HCT116 (cell line): ENCODE results near the gene OLFML1. TPM values are rescaled to one million over a fixed set of nuclear protein-coding genes. Genes with fewer than 3 reads are reported as not detected.

ENCODE experiments used
- ATAC-seq: fragments of 200-7000 bp; cut with Tn5 transposase; 2 replicates; pipeline ENCODE4 v1.9.1; 2020; ENCODE audit warnings: mild to moderate bottlenecking, moderate library complexity
- BruUV-seq: library from RNA; stranded (reverse); fragments of 400-500 nt; replicated peaks from 2 replicates; lab custom pipeline; 2021; lab: Mats Ljungman, UMichigan
- CTCF ChIA-PET: fragments of 300-600 bp; sonication (Branson Sonifier 250); formaldehyde crosslinking; loops from one replicate; lab custom pipeline; 2021; ENCODE audit warnings: antibody characterized with exemption; lab: Charles Lee
- POLR2A ChIA-PET: fragments of 300-600, 350-600 bp; sonication (Branson Sonifier 250); formaldehyde crosslinking; loops from one replicate; lab custom pipeline; 2021; ENCODE audit warnings: antibody characterized with exemption; lab: Charles Lee
- RAD21 ChIA-PET, 2 experiments: fragments of 300-600 bp; sonication (Branson Sonifier 250); formaldehyde crosslinking; loops; one replicate each; lab custom pipeline; 2023; ENCODE audit warnings: low total read pairs in 2 of 2; ENCODE audit not compliant: uncharacterized antibody in 2 of 2, unreplicated experiment in 2 of 2, low non-redundant PET in 1 of 2; lab: Charles Lee
- DNase-seq: peaks from one replicate; pipeline ENCODE4 v3.0.0-alpha.2; 2010; ENCODE audit warnings: low read depth, low spot score
- H2AFZ ChIP-seq: fragments of 200-600 bp; shearing (Covaris generic), sonication (generic); 2 replicates; pipeline ENCODE4 v1.6.1; 2017; ENCODE audit warnings: low read depth, mixed run types, mixed read lengths, antibody characterized with exemption, low read length; ENCODE audit not compliant: poor library complexity, severe bottlenecking
- H3K27ac ChIP-seq: 2 replicates; pipeline ENCODE4 v1.5.1; 2012; ENCODE audit warnings: low read depth, low read length
- H3K27me3 ChIP-seq: fragments of 200-600 bp; sonication (generic); 2 replicates; pipeline ENCODE4 v1.6.1; 2016; ENCODE audit warnings: mixed run types, low read length, mixed read lengths; ENCODE audit not compliant: insufficient read depth
- H3K36me3 ChIP-seq, 2 experiments: fragments of 200-500 bp in 1 of 2; fragments of 200-600 bp in 1 of 2; sonication (Bioruptor generic) in 1 of 2; sonication (generic) in 1 of 2; 2 replicates each; pipeline versions ENCODE4 v1.5.1 to v1.6.1; 2014 to 2016; ENCODE audit warnings: low read length in 2 of 2, inconsistent platforms in 1 of 2, mixed read lengths in 1 of 2, mixed run types in 1 of 2; ENCODE audit not compliant: insufficient read depth in 2 of 2, control insufficient read depth in 1 of 2
- H3K4me1 ChIP-seq, 2 experiments: fragments of 200-600 bp in 1 of 2; sonication (generic) in 1 of 2; 2 replicates each; pipeline versions ENCODE4 v1.5.1 to v1.6.1; 2012 to 2017; ENCODE audit warnings: low read length in 2 of 2, inconsistent platforms in 1 of 2, mild to moderate bottlenecking in 1 of 2, mixed read lengths in 1 of 2, mixed run types in 1 of 2, moderate library complexity in 1 of 2; ENCODE audit not compliant: insufficient read depth in 2 of 2, control insufficient read depth in 1 of 2
- H3K4me2 ChIP-seq: fragments of 200-600 bp; sonication (generic); 2 replicates; pipeline ENCODE4 v1.6.1; 2017; ENCODE audit warnings: mixed run types, low read length, mixed read lengths
- H3K4me3 ChIP-seq, 2 experiments: fragments of 200-600 bp in 1 of 2; sonication (generic) in 1 of 2; replicated peaks in 1 of 2; 2 replicates each; pipeline ENCODE4 v1.5.1; 2011 to 2016; ENCODE audit warnings: low read length in 2 of 2, control low read depth in 1 of 2, low read depth in 1 of 2, mild to moderate bottlenecking in 1 of 2, mixed read lengths in 1 of 2, mixed run types in 1 of 2
- H3K79me2 ChIP-seq: fragments of 200-600 bp; sonication (generic); 2 replicates; pipeline ENCODE4 v1.6.1; 2017; ENCODE audit warnings: mild to moderate bottlenecking, mixed run types, low read length, moderate library complexity, mixed read lengths; ENCODE audit not compliant: insufficient read depth
- H3K9ac ChIP-seq: fragments of 200-600 bp; sonication (generic); 2 replicates; pipeline ENCODE4 v1.6.1; 2016; ENCODE audit warnings: low read length, mixed read lengths
- H3K9me2 ChIP-seq: fragments of 200-600 bp; sonication (generic), shearing (Covaris generic); 2 replicates; pipeline ENCODE4 v1.6.1; 2017; ENCODE audit warnings: mixed run types, mild to moderate bottlenecking, moderate library complexity; ENCODE audit not compliant: insufficient read depth
- H3K9me3 ChIP-seq, 2 experiments: fragments of 200-500 bp in 1 of 2; fragments of 200-600 bp in 1 of 2; sonication (Bioruptor generic) in 1 of 2; sonication (generic) in 1 of 2; 2 replicates each; pipeline ENCODE4 v1.6.1; 2014 to 2017; ENCODE audit warnings: low read length in 2 of 2, mixed read lengths in 2 of 2, inconsistent platforms in 1 of 2, low read depth in 1 of 2, mild to moderate bottlenecking in 1 of 2, mixed run types in 1 of 2, moderate library complexity in 1 of 2; ENCODE audit not compliant: control insufficient read depth in 1 of 2, insufficient read depth in 1 of 2
- H4K20me1 ChIP-seq: fragments of 200-600 bp; sonication (generic), shearing (Covaris generic); 2 replicates; pipeline ENCODE4 v1.6.1; 2017; ENCODE audit warnings: mixed run types, mild to moderate bottlenecking, moderate library complexity; ENCODE audit not compliant: insufficient read depth
- CTCF ChIP-seq, 3 experiments: fragments of 200-600 bp in 1 of 3; sonication (generic) in 1 of 3; IDR thresholded peaks in 2 of 3; conservative IDR thresholded peaks in 1 of 3; 2 replicates each; pipeline ENCODE4 v1.5.1; 2012 to 2017; ENCODE audit warnings: low read depth in 2 of 3, low read length in 2 of 3, antibody characterized with exemption in 1 of 3, borderline replicate concordance in 1 of 3, control low read depth in 1 of 3, mild to moderate bottlenecking in 1 of 3, mixed read lengths in 1 of 3, mixed run types in 1 of 3, moderate library complexity in 1 of 3; ENCODE audit not compliant: insufficient read depth in 1 of 3
- EGR1 ChIP-seq: IDR thresholded peaks from 2 replicates; pipeline ENCODE4 v1.6.1; 2012; ENCODE audit warnings: low read depth
- ELF1 ChIP-seq: IDR thresholded peaks from 2 replicates; pipeline ENCODE4 v1.6.1; 2012; ENCODE audit warnings: low read depth, borderline replicate concordance
- EZH2 ChIP-seq: fragments of 200-600 bp; sonication (generic); IDR thresholded peaks from 2 replicates; pipeline ENCODE4 v1.6.1; 2017; ENCODE audit warnings: antibody characterized with exemption, mixed run types
- EZH2phosphoT487 ChIP-seq: fragments of 200-600 bp; IDR thresholded peaks from 2 replicates; pipeline ENCODE4 v1.6.1; 2018; ENCODE audit warnings: antibody characterized with exemption, borderline replicate concordance
- FOSL1 ChIP-seq: IDR thresholded peaks from 2 replicates; pipeline ENCODE4 v1.6.1; 2012; ENCODE audit warnings: low read depth
- JUND ChIP-seq: IDR thresholded peaks from 2 replicates; pipeline ENCODE4 v1.6.1; 2012
- POLR2A ChIP-seq: IDR thresholded peaks from 2 replicates; pipeline ENCODE4 v1.7.0; 2011; ENCODE audit warnings: borderline replicate concordance; ENCODE audit not compliant: insufficient read depth, insufficient read length; ENCODE audit errors: extremely low read depth
- RAD21 ChIP-seq: IDR thresholded peaks from 2 replicates; pipeline ENCODE4 v1.6.1; 2012; ENCODE audit warnings: low read depth, mild to moderate bottlenecking
- SIN3A ChIP-seq: IDR thresholded peaks from 2 replicates; pipeline ENCODE4 v1.6.1; 2012; ENCODE audit warnings: low read depth
- TCF7L2 ChIP-seq: IDR thresholded peaks from 2 replicates; pipeline ENCODE4 v1.7.0; 2011; ENCODE audit warnings: borderline replicate concordance, inconsistent platforms; ENCODE audit not compliant: insufficient read depth, insufficient read length; ENCODE audit errors: extremely low read depth
- YY1 ChIP-seq: IDR thresholded peaks from 2 replicates; pipeline ENCODE4 v1.6.1; 2011; ENCODE audit warnings: low read length, low read depth, moderate library complexity, mild to moderate bottlenecking; ENCODE audit not compliant: insufficient replicate concordance; ENCODE audit errors: extremely low read depth
- ZFX ChIP-seq: fragments of 450-650 bp; IDR thresholded peaks from 2 replicates; pipeline ENCODE4 v1.6.1; 2017
- ZNF274 ChIP-seq: fragments of 200-500 bp; sonication (Bioruptor generic); IDR thresholded peaks from 2 replicates; pipeline ENCODE4 v1.6.1; 2014; ENCODE audit warnings: mild to moderate bottlenecking, low read depth, low read length, inconsistent platforms
- intact Hi-C: fragments of 100-400 bp; cut with micrococcal nuclease; formaldehyde crosslinking; loops from 2 replicates; pipeline ENCODE4 v1.10.0; 2022
- total RNA-seq: library from RNA; stranded (reverse); gene quantifications from one replicate; pipeline ENCODE4 v1.2.1, GENCODE V29; 2021; ENCODE audit not compliant: unreplicated experiment
- TF ChIP-seq, protein P1 (sequence below): IDR thresholded peaks from 2 replicates; pipeline ENCODE4 v1.6.1; 2012
- TF ChIP-seq, protein P2 (sequence below): IDR thresholded peaks from 2 replicates; pipeline ENCODE4 v1.6.1; 2012; ENCODE audit warnings: low read depth

The OLFML1 gene
- total RNA-seq, 1 experiment from 2014 or later = not detected

- TF ChIP-seq ZNF274 (no peak), SIN3A (no peak), TCF7L2 (no peak), EZH2 (no peak), ELF1 (no peak), JUND (no peak), EGR1 (no peak), FOSL1 (no peak), YY1 (no peak), ZFX (no peak), EZH2phosphoT487 (no peak), CTCF (IDR thresholded peaks at IDR 0.05 in 2 of 3, conservative IDR thresholded peaks at IDR 0.05 in 1 of 3; ENCODE audit: borderline replicate concordance in 1 of 3, insufficient read depth in 1 of 3, low read depth in 2 of 3, low read length in 2 of 3) (no peak), POLR2A (no peak), RAD21 (no peak)
- TF ChIP-seq, protein P1, sequence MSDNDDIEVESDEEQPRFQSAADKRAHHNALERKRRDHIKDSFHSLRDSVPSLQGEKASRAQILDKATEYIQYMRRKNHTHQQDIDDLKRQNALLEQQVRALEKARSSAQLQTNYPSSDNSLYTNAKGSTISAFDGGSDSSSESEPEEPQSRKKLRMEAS = no peak
- TF ChIP-seq, protein P2, sequence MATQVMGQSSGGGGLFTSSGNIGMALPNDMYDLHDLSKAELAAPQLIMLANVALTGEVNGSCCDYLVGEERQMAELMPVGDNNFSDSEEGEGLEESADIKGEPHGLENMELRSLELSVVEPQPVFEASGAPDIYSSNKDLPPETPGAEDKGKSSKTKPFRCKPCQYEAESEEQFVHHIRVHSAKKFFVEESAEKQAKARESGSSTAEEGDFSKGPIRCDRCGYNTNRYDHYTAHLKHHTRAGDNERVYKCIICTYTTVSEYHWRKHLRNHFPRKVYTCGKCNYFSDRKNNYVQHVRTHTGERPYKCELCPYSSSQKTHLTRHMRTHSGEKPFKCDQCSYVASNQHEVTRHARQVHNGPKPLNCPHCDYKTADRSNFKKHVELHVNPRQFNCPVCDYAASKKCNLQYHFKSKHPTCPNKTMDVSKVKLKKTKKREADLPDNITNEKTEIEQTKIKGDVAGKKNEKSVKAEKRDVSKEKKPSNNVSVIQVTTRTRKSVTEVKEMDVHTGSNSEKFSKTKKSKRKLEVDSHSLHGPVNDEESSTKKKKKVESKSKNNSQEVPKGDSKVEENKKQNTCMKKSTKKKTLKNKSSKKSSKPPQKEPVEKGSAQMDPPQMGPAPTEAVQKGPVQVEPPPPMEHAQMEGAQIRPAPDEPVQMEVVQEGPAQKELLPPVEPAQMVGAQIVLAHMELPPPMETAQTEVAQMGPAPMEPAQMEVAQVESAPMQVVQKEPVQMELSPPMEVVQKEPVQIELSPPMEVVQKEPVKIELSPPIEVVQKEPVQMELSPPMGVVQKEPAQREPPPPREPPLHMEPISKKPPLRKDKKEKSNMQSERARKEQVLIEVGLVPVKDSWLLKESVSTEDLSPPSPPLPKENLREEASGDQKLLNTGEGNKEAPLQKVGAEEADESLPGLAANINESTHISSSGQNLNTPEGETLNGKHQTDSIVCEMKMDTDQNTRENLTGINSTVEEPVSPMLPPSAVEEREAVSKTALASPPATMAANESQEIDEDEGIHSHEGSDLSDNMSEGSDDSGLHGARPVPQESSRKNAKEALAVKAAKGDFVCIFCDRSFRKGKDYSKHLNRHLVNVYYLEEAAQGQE = no peak
- DNase-seq = no peak
- Histone ChIP-seq H3K79me2 (no peaks in the 10 kb centered on the region), H3K4me3 (no peak overlapping the region), H3K27me3 (peaks cover 7% of the 10 kb centered on the region; the same call in 1 of the 2 replicates), H3K9me2 (no peaks in the 10 kb centered on the region), H2AFZ (no peak overlapping the region), H3K36me3 (no peaks in the 10 kb centered on the region), H3K9me3 (no peaks in the 10 kb centered on the region), H3K27ac (no peak overlapping the region), H3K4me1 (no peaks in the 10 kb centered on the region), H3K9ac (no peak overlapping the region), H3K4me2 (no peak overlapping the region), H4K20me1 (no peaks in the 10 kb centered on the region)
- ChIA-PET POLR2A (no interaction called here), CTCF (no interaction called here), RAD21 (no interaction called here)
- no peak for ATAC-seq
- intact Hi-C loops = no loop called here
- no TSS peak for BruUV-seq
Measured at GRCh38 chr11:7527029-7527428, 41.7 kb downstream of the OLFML1 start.
